ENCODE data around the gene TRIM10.

DNA sequence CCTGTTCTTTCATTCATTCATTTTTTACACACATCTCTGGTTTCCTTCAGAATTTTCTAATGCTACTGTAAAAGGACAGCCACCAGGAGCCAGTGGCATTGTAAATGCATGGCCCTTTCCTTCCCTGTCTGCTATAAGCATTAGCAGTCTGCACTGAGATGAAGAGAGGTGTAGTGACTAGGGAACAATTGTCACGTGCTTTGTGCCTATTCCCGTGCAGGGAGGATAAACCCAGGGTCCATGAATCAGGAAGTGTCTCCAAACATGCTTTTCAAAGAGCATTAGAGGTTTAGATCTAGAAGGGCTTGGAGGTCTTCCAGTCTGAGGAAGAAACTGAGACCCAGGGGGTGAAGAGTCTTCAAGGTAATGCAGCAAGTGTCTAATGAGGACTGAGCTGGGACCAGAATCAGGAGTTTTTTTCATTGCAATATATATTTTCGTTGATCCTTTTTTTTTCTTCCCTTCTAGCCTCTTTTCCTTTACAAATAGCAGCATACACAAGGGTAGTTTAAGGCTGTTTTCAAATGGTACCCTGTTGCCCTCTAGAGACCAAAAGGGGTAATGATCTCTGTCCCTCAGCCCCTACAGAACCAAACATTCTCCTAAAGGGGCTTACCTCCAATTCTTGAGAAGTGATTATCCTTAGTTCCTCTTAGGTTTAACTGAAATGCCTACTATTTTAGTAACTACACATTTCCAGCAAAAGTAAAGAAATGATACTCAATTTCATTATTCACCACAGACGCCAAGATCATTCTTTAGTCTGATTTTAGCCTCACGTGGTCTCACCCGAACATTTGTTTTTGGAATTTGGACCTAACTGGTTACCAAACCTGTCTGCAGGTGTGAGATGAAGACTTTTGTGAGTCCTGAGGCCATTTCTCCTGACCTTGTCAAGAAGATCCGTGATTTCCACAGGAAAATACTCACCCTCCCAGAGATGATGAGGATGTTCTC, 8.9 kb upstream of the TRIM10 start:
- TF ChIP-seq POLR2A (IDR thresholded peaks at IDR 0.05; ENCODE audit: low read length) (no peak), GATA1 (IDR thresholded peaks at IDR 0.05; ENCODE audit: low read depth, low read length) (no peak)

All from erythroblast (primary cell).